NCI-H748 (cell line): ENCODE measurements around the gene FBXW12.
"Not testable (repeated sequence)": the region's sequence is repeated elsewhere in the genome, so short reads cannot be mapped to it uniquely, and the experiment has no call there.

ENCODE experiments used
- DNase-seq: peaks from one replicate; lab custom pipeline; 2025; ENCODE audit not compliant: unreplicated experiment; lab: John Stamatoyannopoulos, UW

The FBXW12 gene, protein sequence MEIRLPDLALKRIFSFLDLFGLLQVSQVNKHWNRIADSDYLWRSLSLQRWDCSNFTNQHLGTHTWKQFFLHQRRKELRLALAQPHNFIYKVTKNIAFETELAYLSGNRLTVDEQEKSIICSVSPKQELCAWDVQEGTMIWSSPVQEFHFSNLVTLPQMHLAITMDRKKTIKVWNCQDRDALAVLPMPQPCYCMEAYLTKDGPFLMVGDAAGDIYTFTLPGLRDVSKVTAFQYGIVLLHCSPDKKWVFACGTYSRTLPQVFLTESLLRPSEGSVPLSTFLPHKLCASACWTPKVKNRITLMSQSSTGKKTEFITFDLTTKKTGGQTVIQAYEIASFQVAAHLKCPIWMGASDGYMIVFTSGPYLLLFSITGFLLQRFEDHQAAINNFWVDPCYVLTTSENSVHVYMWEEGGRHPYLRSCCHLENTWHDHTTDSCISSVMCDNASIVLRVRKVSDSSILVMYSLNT

DNA sequence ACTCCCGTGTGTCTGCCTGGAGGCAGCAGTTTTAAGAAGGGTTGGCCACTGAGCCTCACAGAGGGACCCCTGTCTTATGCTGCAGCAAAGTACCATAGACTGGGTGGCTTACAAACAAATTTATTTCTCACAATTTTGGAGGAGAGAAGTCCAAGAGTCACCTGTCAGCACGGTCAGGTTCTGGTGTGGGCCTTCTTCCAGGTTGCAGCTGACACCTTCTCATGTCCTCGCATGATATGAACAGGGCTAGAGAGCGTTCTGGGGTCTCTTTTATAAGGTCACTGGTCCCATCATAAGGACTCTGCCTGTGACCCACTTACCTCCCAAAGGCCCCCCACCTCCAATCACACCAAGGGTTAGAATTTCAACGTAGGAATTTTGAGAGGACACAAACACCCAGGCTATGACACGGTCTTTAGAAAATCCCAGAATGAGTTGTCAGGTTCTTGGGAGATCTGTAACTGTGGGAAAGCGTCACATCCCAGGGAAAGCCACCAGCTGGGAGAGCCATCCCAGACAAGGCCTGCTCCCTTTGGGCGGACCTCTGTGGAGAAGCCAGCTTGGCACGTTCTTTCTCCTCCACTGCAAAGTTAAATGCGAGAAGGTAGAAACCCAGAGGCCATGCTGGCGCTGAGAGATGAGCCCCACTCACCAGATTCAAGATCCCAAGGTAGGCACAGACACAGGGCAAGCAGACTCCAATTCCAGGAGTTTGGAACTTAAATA, at the start of gene FBXW12:
TSS of gene FBXW12 (plus strand) at position 569 of the 726 bp plus-strand sequence. CDS start 549 bp downstream, outside the sequence.
- DNase-seq = no peak

DNA sequence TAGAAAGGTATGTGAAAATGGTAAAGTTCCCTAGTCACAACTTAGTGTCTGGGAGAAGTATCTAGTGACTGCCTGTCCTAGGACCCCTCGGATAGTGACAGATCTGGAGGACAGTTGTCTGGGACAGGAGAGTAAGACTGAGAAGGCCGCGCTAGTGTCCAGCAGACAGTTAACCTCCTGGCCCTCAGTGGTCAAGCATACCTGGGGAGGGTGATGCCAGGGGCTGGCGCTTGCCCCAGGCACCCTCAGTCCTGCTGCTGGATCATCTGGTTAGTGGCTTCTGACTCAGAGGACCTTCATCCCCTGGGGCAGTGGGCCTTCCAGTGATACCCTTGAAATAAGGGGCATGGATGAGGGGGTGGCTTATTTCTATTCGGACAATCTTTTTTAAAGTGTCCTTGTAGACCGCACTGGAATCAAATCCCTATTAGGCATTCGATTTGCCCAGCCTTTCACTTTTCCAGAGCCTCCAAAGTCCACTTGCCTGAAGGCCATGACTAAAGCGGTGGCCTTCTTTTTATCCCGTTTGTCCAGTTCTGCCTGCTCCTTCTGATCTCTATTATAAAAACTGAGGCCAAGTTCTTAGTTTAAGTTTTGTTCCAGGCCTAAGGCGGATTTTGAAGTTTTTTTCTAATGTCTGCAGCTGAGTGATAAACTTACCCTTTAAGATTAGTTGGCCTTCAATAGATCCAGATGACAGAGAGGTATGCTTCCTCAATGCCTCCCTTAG, 40.1 kb upstream of the FBXW12 start:
- DNase-seq = not testable (repeated sequence)

DNA sequence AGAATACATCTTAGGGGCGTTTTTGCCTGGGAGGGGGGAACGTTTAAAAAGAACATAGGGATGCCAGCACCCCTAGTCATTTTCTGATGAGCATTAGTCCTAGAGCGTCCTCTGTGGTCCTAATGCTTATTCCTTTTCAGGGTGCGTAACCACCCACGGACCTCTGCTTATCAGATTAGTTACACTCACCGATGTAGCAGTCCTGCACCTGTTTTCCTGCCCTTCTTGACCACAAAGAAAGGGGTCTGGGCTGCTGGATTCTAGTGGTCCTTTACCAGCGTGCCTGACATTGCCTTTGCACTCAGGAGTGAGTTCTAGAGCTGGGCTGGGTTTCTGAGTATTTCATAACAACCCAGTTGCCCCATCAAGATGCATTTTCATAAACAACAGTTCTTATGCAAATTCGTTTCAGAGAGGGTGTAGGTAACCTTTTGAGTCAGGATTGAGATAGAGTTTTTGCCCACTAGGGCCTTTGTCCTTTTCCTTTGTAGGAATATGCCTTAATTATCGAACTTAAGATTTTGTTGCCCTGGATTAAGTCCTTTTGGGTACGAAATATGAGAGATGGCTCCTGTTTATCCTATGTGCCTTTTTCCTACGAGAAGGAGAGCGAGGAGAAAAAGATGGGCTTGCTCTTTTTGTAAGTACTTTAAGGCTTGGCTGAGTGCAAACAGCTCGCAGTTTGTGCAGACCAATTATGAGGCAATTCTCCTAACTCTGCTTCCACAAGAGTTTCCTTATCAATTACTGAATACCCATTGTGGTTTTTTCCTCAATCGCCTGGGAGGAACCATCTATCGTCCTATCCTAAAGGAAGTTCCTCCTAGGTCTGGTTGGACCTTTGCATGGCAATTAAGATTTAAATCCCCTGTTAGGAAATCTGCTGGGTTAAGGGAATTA, 38.4 kb upstream of the FBXW12 start, which contains the start of gene SPINK8:
TSS of gene SPINK8 (minus strand) at position 316 of the 900 bp plus-strand sequence. CDS start 5,320 bp downstream, outside the sequence.
- DNase-seq = not testable (repeated sequence)

DNA sequence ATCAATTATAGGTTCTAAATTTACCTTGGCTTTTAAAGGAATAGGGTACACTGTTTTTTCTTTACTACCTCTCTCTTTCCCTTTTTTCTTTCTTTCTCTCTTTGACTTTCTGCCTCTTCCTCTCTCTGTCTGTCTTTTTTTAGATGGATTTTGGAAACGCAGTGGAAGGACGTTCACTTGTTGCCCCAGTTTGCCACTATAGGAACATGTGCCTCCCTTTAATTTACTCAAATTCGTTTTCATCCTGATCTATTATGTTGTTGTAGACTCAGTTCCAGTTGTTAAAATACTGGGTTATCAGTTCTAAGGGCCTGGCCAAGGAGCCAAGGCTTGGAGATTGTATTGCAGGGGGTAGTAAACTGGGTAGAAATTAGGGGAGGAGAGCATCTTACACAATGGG, 37.4 kb upstream of the FBXW12 start:
- no peak for DNase-seq

DNA sequence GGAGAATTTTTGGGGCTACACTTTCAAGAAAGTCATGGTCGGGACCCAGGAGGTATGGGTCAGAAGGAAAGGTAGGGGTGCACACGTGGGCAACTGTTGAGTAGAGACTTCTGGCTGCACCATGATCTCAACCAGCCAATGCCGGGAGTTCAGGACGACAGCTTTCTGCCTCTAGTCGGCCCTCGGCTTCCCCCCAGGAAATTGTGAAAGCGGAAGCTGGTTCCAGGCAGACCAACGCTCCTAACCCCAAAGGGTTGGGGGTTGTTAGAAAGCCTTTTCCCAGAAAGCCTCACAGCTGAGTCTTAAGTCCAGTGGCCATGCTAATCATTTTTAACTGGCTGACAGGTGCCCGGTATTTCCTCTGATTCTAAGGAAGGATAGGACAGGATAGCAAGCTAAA, 36.7 kb upstream of the FBXW12 start:
- DNase-seq = not testable (repeated sequence)

DNA sequence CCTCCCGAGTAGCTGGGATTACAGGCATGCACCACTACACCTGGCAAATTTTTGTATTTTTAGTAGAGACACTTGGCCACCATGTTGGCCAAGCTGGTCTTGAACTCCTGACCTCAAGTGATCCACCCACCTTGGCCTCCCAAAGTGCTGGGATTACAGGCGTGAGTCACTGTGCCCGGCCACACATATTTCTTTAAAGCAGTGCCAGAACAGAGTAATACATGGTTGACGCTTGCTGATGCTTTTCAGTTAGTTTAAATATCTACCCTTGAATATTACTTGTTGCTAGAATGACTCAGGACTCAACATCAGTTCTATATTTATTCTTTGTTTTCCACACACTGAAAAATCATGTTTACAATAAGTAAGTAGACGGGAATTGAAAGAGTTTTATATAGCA, 34.5 kb upstream of the FBXW12 start:
- not testable (repeated sequence) for DNase-seq

DNA sequence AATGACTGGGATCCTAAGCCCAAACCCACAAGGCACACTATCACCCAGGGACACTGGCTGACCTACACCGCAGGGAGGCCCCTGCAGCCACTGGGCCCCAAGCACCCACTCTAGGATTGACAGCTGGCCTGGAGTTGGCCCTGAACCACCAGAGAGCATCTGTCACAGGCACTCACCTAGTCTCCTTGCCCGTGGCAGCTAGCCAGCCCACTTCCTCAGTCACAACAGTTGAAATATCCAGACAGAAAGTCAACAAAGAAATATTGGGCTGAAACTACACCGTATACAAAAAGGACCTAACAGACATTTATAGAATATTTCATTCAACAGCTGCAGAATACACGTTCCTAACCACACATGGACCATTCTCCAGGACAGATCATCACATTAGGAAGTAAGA, 33.4 kb upstream of the FBXW12 start:
- no peak for DNase-seq

DNA sequence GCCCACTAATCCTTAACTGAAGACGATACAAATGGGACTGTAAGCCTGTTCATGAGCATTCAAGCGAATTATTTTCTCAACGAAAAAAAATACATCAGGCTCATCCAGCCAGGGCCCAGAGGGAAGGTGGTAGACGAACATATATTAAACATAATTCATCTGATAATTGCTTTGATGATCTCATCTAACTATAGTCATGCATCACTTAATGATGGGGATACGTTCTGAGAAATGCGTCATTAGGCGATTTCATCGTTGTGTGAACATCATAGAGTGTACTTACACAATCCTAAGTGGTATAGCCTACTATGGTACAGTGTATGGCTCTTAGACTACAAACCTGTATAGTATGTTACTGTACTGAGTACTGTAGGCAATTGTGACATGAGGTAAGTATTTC, 28.6 kb upstream of the FBXW12 start:
- DNase-seq = no peak

DNA sequence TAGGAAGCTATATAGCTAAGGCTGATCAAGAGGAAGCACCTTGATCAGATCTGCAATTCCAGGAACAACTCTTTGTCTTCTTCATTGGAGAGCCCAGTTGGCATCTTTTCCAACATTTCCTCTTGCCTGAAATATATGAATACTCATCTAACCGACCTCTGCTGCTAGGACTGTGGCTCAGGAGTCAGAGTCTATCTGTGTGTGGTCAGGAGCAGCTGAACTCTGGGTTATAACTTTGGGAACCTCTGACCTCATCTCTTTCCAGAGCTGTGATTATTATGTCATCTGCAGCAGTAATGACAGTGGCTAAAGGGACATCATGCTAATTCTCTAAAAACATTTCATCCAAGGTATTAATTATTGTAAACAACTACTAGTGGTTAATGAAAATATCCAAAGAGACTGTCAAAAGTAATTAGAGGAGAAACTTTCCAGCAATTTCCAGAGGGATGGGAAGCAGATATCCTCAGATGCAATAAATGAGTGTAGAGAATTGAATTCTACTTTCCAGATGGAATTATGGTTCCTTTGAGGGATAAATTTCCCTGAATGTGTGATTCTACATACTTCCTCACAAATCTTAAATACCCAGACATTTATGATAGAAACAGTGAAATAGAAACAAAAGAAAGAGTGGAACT, 27.0 kb upstream of the FBXW12 start:
- DNase-seq = no peak

DNA sequence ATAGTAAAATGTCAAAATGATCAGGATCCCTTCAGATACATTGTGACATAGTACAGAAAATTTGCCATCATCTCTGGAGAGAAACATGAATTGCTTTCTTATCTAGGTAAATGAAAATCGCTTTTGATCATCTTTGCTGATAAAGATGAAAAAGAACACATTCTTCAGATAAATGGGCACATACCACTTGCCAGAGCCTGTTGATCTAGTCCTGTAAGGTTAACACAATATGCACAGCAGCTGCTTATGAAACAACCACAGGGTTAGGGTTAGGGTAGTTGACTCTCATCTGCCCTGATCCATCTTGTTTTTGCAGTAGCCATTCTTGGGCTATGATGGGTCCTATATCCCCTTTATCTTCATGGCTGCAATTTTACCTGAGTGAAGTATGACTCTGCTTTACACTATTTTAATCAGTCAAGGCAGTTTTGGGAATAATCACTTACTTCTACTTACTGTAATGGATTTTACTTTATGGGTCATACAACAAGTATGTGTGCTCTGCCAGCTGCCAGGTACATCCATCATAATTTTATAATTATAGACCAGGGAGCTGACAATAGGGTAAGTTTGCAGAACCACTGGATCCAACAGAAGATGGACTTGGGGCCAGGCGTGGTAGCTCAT, 26.0 kb upstream of the FBXW12 start:
- DNase-seq = no peak

DNA sequence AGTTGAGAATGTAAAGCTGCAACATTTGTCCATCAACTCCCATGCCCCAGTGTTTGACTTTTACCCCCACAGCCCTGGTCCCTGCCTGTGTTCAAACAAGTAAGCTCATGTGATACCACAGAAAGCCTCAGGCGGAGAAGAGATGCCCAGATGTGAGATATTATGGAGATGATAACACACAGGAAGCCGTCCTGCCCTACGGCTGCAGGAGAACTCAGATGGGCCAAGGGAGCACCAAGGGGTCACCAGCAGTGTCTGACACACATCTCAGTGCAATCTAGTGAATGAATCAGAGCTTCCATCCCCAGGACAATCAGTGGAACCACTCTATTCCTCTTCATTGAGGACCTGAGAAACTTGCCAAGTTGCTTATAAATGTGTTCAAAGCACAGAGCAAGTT, 24.5 kb upstream of the FBXW12 start:
- no peak for DNase-seq

DNA sequence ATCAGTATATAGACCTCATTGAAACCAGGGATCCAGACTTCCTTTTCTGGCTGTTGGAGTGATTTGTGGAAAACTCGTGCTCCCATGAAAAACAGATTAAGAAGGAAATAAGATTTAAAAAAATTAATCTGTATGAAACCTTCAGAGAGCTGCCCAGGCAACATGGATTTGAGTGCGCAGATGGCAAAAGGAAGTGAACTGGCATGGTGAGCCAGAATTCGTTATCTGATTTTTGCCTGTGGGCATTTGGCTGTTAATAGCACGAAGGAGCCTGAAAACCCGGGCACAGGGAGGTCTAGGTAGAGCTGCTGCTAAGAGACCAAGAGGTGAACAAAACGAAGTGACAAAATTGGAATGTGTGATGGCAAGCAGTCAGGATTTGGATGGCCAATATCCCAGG, 19.5 kb upstream of the FBXW12 start:
- DNase-seq = no peak

DNA sequence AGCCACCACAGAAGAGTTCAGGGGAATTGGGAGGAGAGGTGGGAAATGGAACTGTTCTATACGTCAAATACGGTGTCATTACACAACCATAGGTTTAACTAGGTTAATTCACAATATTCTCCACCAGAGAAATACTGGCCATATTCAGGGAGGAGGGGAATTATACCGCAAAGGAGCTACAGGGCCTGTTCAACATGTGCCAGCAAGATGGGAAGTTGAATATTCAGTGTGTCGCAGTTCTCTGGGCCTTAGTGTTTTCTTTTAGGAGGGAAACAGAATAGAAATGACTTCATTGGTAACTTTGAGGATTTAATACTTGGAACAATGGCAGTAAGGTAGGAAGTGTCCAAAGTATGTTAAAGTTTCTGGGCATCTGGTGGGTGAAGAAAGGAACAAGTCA, 18.0 kb upstream of the FBXW12 start:
- DNase-seq = no peak

DNA sequence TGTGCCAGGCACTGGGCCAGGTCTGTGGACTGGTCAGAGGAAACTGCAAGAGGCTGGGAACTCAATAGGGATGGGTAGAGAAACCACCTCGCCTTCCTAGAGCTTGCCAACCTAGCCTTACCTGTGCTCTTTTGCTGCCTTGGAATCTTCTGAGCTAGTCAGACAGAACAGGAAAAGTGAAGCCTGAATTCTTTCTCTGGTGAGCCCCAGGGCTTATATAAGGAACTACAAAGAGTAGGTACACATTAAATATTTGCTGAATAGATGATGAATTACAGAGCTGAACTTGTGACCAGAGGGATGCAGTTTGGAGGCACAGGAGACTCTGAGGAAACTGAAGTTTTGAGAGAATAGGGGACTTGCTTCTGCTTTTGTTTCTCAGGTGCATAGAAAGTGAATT, 15.6 kb upstream of the FBXW12 start:
- DNase-seq = no peak

DNA sequence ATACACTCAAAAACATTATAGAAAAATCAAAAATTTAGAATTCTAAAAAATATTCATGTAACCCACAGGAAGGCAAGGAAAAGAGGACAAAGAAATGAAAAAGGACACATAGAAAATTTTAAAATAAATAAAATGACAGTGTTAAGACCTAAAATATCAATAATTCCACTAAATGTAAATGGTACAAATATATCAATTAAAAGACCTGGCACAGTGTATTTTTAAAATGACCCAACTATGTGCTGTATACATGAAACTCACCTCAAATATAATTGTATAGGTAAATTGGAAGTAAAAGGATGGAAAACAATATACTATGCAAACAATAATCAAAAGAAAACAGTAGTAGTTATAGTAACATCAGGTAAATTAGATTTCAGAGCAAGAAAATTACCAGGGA, 10.1 kb upstream of the FBXW12 start:
- DNase-seq = no peak

DNA sequence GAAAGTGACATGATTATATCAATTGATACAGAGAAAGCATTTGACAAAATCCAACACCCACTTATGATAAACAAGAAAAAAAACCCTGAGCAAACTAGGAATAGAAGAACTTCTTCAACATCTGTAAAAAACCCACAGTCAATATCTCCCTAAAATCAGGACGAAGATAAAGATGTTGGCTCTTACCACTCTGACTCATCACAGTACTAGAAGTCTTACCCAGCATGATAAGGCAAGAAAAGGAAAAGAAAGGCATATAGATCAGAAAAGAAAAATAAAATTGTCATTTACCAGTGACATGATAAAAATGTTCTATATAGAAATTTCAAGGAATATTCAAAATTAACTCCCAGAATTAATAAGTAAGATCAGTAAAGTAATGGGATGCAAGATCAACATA, 7.2 kb upstream of the FBXW12 start:
- DNase-seq = no peak

DNA sequence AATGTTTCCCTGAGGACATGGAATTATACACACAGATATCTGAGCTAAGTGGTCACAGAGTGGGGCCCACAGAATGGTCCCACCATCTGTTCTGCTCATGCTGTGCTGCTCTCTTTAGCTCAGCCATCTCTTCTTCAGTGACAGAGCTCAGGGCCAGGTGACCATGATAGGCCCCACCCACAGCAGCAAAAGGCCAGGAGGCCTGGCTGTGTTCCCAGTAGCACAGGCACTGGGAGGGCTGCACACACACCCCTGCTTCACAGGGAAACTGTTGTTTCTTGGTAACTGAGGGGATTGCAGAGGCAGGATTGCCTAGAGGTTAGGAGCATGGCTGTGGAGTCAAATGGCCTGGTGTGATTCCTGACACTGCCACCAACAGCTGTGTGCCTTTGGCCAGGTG, 4.8 kb upstream of the FBXW12 start:
- peak; percentile 4 for DNase-seq

DNA sequence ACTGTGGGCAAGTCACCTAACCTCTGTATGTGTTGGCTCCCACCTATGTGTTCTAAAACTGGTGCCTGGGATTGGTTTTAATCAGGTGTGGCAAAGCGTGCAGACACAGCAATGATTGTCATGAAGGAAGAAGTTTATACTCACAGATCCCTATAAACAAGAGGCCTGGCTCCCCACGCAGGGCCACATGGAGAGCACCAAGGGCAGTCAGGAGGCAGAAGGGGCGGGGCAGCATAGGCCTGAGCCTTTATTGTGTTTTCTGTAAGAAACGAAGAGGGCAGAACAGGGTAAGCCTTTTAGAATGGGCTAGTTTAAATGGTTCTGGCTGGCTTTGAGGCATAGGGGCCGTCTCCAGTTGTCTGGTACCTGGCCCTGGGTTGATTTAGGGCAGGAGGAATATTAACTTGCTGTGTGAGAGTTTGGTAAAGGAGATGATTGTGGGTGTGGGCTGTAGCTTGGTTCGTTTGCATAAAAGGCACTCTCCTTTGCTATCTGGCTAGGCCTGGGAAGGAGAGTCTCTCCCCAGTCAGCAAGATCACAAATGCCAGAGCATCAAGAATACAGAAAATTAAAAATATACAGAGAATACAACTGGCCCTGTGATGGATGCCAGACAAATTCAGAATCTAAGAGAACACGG, 2.2 kb upstream of the FBXW12 start:
- no peak for DNase-seq

DNA sequence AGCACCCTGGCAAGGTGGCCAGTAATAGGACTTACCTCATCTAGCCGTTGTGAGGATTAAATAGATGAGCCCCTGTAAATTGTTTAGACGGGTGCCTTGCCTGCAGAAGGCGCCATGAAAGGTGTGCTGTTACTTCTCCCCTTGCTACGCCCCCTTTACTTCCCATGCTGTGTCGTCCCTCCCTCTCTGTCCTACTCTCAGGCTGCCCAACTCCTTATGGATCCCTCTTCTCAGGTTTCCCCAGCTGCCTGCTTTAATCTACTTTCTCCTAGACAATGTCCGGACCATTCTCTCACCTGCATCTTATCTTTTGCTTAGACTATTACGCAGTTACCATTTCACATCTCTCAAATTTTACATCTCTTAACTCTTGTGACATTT, 1.7 kb upstream of the FBXW12 start:
- no peak for DNase-seq
